Bronchial smooth muscle cell (primary cell): ENCODE measurements around the gene RETN. TPM values are rescaled to one million over a fixed set of nuclear protein-coding genes. Genes with fewer than 3 reads are reported as not detected.

ENCODE experiments used
- total RNA-seq: library from RNA; depleted of rRNA; stranded (reverse); fragments of >200 nt; gene quantifications from 2 replicates; pipeline ENCODE4 v1.2.1, GENCODE V29; 2014

RETN gene, protein sequence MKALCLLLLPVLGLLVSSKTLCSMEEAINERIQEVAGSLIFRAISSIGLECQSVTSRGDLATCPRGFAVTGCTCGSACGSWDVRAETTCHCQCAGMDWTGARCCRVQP
- not detected in 2 replicates for total RNA-seq

DNA sequence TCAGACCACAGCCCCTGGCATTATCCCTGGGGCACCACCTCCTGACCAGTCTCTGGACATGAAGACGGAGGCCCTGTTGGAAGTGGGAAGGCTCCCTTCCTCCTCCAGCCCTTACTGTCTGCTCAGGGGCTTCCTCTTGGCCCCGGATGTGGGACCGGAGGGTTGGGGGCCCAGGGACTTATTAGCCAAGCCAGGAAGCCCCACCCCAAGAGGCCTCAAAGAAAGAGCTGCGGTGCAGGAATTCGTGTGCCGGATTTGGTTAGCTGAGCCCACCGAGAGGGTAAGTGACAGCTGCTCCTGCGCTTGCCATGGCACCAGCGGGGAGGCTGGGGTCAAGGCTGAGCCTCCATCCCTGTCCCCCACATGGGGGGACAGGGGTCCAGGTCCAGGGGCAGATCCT lies at the start of gene RETN:
RETN (plus strand) TSS at position 208 of the 400 bp plus-strand sequence. CDS start 278 bp downstream, outside the sequence.

DNA sequence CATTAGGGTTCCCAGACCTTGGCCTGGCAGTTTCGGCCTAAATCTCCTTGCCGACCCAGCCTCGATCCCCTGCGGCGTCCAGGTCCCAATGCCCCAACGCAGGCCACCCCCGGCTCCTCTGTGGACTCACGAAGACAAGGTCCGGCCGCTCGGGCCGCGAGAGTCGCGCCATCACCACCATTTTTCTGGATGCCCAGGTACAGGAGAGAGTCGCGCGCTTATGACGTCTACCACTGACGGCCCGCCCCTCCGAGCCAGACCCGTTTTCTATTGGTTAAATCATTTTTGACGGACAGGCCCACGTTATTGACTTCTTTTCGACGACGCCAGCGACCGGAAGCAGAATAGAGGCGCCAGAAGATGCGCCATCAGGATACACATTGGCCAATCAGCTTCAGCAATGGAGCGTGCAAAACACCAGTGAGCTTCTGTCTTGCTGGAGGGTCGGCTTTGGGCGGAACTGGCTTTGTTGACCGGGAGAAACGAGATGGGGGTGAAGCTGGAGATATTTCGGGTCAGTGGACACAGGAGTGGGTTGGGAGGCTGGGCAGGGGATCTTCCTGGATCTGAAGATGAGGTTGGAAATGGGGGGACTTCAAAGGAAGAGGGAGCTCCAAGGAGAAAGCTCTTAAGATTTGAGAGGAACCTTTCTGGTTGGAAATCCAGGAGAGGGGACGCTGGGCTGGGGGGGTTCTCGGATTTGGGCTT lies 39.3 kb upstream of the RETN start, which contains the start of the genes PET100 and XAB2:
PET100 (plus strand) TSS at position 447 of the 708 bp plus-strand sequence; CDS start at position 488, 41 bp downstream.
XAB2 (minus strand) TSS at position 199 of the 708 bp plus-strand sequence; CDS start at position 181, 18 bp downstream.

DNA sequence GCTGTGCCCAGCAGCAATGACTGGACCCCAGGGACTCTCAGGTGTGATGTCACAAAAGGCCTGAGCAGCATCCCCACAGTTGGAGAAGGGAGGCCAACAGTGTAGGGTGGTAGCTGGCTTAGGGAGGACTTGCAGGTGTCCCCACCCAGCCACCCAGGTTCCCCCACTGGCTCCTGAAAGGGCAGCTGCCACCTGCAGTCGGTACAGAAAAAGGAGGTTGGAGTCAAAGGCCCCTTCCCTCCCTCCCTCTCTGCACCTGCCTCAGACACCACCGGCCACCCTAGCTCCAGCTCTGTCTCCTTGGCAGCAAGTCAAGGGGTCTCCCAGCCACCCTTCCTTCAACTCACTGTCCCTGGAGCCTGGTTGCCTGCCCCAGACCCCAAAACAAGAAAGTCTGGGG lies 35.2 kb upstream of the RETN start, which contains the start of gene PCP2:
PCP2 (minus strand) TSS at position 22 of the 400 bp plus-strand sequence. CDS start 262 bp downstream, outside the sequence.

DNA sequence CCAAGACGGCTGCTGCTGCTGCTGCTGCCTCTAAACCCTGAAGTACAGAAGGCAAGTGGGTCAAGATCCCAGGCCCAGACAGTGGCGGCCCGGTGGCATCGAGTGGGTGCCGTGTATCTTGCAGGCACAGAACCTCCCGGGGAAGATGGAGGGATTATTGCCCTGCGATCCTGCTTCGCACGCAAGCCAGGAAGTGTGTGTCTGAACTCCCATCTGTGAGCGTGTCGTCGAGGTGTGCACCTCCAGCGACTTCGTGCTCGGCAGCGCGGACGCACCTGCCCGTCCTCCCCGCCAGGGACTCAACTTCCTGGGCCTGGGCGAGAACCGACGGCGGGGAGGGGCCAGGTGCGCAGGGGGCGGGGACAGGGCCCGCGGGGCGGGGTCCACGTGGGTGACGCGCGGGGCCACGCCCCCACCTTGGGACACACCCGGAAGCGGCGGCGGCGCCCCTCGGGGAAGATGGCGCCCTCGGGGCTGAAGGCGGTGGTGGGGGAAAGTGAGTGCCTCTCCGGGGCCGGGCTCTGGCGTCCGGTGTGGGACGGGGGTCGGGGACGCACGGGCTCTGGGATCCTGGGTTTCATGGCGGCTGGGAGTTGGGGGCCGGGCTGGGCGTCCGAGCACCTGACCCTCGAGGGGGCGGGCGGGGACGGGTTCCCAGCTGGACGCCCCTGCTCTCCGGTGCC lies 32.0 kb upstream of the RETN start, which contains the start of gene STXBP2:
STXBP2 (plus strand) TSS at position 420 of the 683 bp plus-strand sequence; CDS start at position 460, 40 bp downstream.

DNA sequence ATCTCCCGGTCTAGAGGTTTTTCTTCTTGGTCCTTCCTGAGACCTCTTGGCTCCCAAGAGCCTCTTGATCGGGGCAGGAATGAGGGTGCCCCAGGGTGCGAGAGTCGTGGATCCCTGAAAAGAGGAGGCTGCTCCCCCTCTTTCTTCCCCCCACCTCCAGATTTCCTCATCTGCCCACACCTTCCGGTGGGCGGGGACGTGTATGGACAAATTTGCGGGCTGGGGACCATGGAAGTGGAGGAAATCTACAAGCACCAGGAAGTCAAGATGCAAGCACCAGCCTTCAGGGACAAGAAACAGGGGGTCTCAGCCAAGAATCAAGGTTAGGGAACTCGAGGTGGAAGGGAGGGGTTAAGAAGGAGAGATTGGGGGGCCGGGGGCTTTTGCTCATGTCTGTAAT lies 8.0 kb downstream of the RETN start, which contains the start of gene MCEMP1:
MCEMP1 (plus strand) TSS at position 237 of the 400 bp plus-strand sequence; CDS start at position 268, 31 bp downstream.

DNA sequence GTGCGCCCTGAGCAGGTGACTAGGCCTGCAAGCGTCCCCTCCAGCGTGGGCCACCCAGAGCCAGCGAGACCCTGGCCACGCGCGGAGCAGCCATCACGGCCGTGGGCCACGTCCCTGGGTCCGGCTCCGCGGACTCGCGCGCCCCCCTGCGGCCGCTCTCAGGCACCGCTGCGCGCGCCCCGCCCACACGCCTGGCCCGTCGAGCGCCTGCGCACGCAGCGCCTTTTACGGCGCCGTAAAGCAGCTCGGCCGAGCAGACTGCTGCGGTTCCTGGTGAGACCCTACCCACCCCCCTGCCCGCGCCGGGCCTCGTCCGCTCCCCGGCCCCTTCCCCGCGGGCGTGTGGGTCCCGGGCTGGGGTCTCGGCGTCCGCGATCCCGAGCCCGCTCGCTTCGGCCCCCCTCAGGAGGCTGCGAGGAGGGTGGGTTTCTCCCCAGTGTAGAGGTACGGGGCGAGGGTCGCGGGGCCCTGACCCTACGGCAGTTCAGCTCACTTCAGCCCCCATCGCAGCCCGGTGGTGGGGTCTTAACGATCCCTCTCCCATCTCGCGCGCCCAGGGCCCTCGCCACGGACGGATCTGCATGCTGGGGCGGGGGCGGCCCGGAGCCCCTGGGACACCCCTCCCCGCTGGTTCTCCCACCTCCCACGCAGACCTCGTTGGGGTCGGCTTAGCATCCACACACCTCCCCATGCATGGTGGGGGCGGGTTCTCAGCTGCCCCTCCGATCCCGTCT lies 11.9 kb downstream of the RETN start, which contains the start of gene TRAPPC5:
TRAPPC5 (plus strand) TSS at position 228 of the 734 bp plus-strand sequence. CDS start 1,421 bp downstream, outside the sequence.

DNA sequence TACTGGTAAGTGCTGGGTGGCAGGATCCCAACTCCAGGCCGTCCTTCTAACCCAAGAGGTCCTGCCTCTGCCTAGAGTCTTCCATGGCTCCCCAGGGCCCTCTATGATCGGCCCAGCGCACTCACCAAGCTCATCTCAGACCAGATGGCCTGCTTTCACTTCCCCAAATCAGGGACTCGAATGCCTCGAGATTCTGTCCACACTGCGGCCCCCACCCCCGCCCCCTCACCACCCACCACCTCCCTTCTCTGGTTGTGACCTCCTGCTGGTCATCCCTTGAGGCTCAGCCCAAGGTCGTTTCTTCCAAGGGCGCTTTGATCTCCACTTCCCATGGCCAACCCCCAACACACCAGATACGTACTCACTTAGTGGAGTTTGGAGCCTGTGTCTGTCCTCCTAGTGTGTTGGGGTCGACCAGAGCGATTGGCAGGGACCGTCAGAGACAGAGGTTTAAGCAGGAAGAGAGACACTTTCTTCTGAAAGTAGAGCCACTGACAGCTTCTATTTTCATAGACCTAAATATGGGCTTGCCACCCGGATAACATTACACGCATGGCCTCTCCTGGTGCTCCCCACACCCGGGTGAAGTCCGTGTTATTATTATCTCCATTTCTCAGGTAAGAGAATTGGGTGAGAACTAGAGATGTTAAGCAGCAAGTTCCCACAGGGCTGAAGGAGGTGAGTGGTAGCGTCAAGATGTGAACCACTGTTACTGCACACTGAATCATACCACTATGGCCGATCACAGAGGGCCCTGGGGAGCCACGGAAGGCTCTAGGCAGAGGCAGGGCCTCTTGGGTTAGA lies 33.0 kb downstream of the RETN start, which contains the start of gene FCER2:
FCER2 (minus strand) TSS at position 478 of the 804 bp plus-strand sequence. CDS start 2,371 bp downstream, outside the sequence.

Other genes with a start within 250 kb of the RETN start
- gene PEX11G, start 180.0 kb upstream of the RETN start, total RNA-seq, result 2.4 and 4.7 TPM in 2 replicates
- 9.1 and 9.5 TPM in 2 replicates for gene ZNF358, start 152.9 kb upstream of the RETN start, total RNA-seq
- 5.2 and 9.4 TPM in 2 replicates for gene MCOLN1, start 146.4 kb upstream of the RETN start, total RNA-seq
- 61.3 and 67.9 TPM in 2 replicates for gene PNPLA6, start 133.3 kb upstream of the RETN start, total RNA-seq
- gene CAMSAP3, start 73.2 kb upstream of the RETN start, total RNA-seq, result not detected in 2 replicates
- gene XAB2, start 39.5 kb upstream of the RETN start, total RNA-seq, result 28.1 and 37.0 TPM in 2 replicates
- gene PET100, start 39.3 kb upstream of the RETN start, total RNA-seq, result 43.5 and 58.2 TPM in 2 replicates
- gene PCP2, start 35.3 kb upstream of the RETN start, total RNA-seq, result not detected in 2 replicates
- 0.94 and 16.7 TPM in 2 replicates for gene STXBP2, start 31.9 kb upstream of the RETN start, total RNA-seq
- not detected in 2 replicates for gene MCEMP1, start 8.0 kb downstream of the RETN start, total RNA-seq
- 118 and 218 TPM in 2 replicates for gene TRAPPC5, start 11.8 kb downstream of the RETN start, total RNA-seq
- gene FCER2, start 33.1 kb downstream of the RETN start, total RNA-seq, result not detected in 2 replicates
- gene CLEC4G, start 63.1 kb downstream of the RETN start, total RNA-seq, result not detected in 2 replicates
- not detected in 2 replicates for gene CD209, start 78.5 kb downstream of the RETN start, total RNA-seq
- not detected in 2 replicates for gene CLEC4M, start 94.2 kb downstream of the RETN start, total RNA-seq
- 13.4 and 18.3 TPM in 2 replicates for gene EVI5L, start 161.2 kb downstream of the RETN start, total RNA-seq
- not detected in 2 replicates for gene PRR36, start 205.3 kb downstream of the RETN start, total RNA-seq
- gene LRRC8E, start 219.5 kb downstream of the RETN start, total RNA-seq, result 4.2 and 5.8 TPM in 2 replicates
- 7.6 and 10.7 TPM in 2 replicates for gene MAP2K7, start 234.8 kb downstream of the RETN start, total RNA-seq
- 1.2 and 1.7 TPM in 2 replicates for gene TGFBR3L, start 245.8 kb downstream of the RETN start, total RNA-seq